Measurements from ENCODE around the gene TTC22. TPM values are rescaled to one million over a fixed set of nuclear protein-coding genes. Genes with fewer than 3 reads are reported as not detected.

TTC22 gene
- total RNA-seq, 1 donor from 2014 or later: 7.4 TPM

GRCh38 chr1:54766726-54767125 lies 34.4 kb downstream of the TTC22 start:
- FAIRE-seq: no peak
- TF ChIP-seq CTCF (IDR thresholded peaks at IDR 0.05; ENCODE audit: insufficient read depth, low read length, severe bottlenecking): no peak
- no peak for DNase-seq (ENCODE audit: low read depth)
- Histone ChIP-seq H3K4me3 (ENCODE audit: low read depth, low read length) (no peak overlapping the region), H3K36me3 (ENCODE audit: control insufficient read depth, insufficient read depth, low read length) (no peaks in the 10 kb centered on the region), H3K27me3 (ENCODE audit: control insufficient read depth, insufficient read depth, low read length) (no peaks in the 10 kb centered on the region)

GRCh38 chr1:54764922-54765561 lies 36.1 kb downstream of the TTC22 start:
- H3K36me3 ChIP-seq (ENCODE audit: control insufficient read depth, insufficient read depth, low read length): no peaks in the 10 kb centered on the region
- no peak for DNase-seq (ENCODE audit: low read depth)
- FAIRE-seq: no peak

GRCh38 chr1:54764133-54764921 lies 36.8 kb downstream of the TTC22 start, which contains the start of gene PARS2:
TSS of gene PARS2 (minus strand) at chr1:54764523. CDS start at chr1:54759161, 5,362 bp downstream.
- peak; percentile 99 for DNase-seq (ENCODE audit: low read depth)
- TF ChIP-seq CTCF (IDR thresholded peaks at IDR 0.05; ENCODE audit: insufficient read depth, low read length, severe bottlenecking): no peak
- H3K4me3 ChIP-seq (ENCODE audit: low read depth, low read length): peak within 1 kb of the TSS; percentile 69
- no peak for FAIRE-seq
- no peaks in the 10 kb centered on the region for H3K27me3 ChIP-seq (ENCODE audit: control insufficient read depth, insufficient read depth, low read length)
- no peaks in the 10 kb centered on the region for H3K36me3 ChIP-seq (ENCODE audit: control insufficient read depth, insufficient read depth, low read length)

More at GRCh38 chr1:54764922-54765561, 36.1 kb downstream of the TTC22 start:
- Histone ChIP-seq H3K27me3 (ENCODE audit: control insufficient read depth, insufficient read depth, low read length) (no peaks in the 10 kb centered on the region), H3K4me3 (ENCODE audit: low read depth, low read length) (peak overlapping the region; percentile 32)
- TF ChIP-seq CTCF (IDR thresholded peaks at IDR 0.05; ENCODE audit: insufficient read depth, low read length, severe bottlenecking): no peak

GRCh38 chr1:54763816-54764132 lies 37.3 kb downstream of the TTC22 start:
- H3K27me3 ChIP-seq (ENCODE audit: control insufficient read depth, insufficient read depth, low read length): no peaks in the 10 kb centered on the region
- no peak for DNase-seq (ENCODE audit: low read depth)
- no peak for FAIRE-seq
- no peak for TF ChIP-seq CTCF (IDR thresholded peaks at IDR 0.05; ENCODE audit: insufficient read depth, low read length, severe bottlenecking)
- H3K4me3 ChIP-seq (ENCODE audit: low read depth, low read length): peak overlapping the region; percentile 69
- H3K36me3 ChIP-seq (ENCODE audit: control insufficient read depth, insufficient read depth, low read length): peaks cover 2% of the 10 kb centered on the region

GRCh38 chr1:54758678-54759348 lies 42.3 kb downstream of the TTC22 start:
- FAIRE-seq: no peak

More at GRCh38 chr1:54758678-54759348, 42.3 kb downstream of the TTC22 start:
- DNase-seq (ENCODE audit: low read depth): no peak
- Histone ChIP-seq H3K4me3 (ENCODE audit: low read depth, low read length) (no peak overlapping the region), H3K27me3 (ENCODE audit: control insufficient read depth, insufficient read depth, low read length) (no peaks in the 10 kb centered on the region), H3K36me3 (ENCODE audit: control insufficient read depth, insufficient read depth, low read length) (peaks cover 13% of the 10 kb centered on the region)
- TF ChIP-seq CTCF (IDR thresholded peaks at IDR 0.05; ENCODE audit: insufficient read depth, low read length, severe bottlenecking): no peak

All from bronchial epithelial cell (primary cell).